CD14-positive monocyte (primary cell): ENCODE data around the gene KDM4C. TPM values are rescaled to one million over a fixed set of nuclear protein-coding genes. Genes with fewer than 3 reads are reported as not detected.

ENCODE experiments used
- DNase-seq, 3 donors: peaks; one replicate each; pipeline ENCODE4 v3.0.0-alpha.2; 2011 to 2022
- H2AFZ ChIP-seq: 2 replicates; pipeline ENCODE4 v1.6.0; 2012; ENCODE audit warnings: mild to moderate bottlenecking, low read depth, low read length, inconsistent platforms; ENCODE audit not compliant: insufficient read depth, poor library complexity, severe bottlenecking
- H3K27ac ChIP-seq, 2 donors: 1 replicate in 1 of 2; 2 replicates in 1 of 2; pipeline ENCODE4 v1.5.1; 2012 to 2013; ENCODE audit warnings: low read length in 2 of 2, control low read depth in 1 of 2, inconsistent platforms in 1 of 2, low read depth in 1 of 2, mild to moderate bottlenecking in 1 of 2
- H3K27me3 ChIP-seq, 2 donors: one replicate each; pipeline versions ENCODE4 v1.6.0 to v1.6.1; 2011 to 2013; ENCODE audit warnings: low read length in 2 of 2; ENCODE audit not compliant: control insufficient read depth in 2 of 2, insufficient read depth in 2 of 2
- H3K36me3 ChIP-seq, 2 donors: replicated peaks in 1 of 2; 1 replicate in 1 of 2; 2 replicates in 1 of 2; pipeline versions ENCODE4 v1.5.1 to v1.6.1; 2012 to 2013; ENCODE audit warnings: low read length in 2 of 2, control low read depth in 1 of 2, inconsistent platforms in 1 of 2, mild to moderate bottlenecking in 1 of 2; ENCODE audit not compliant: insufficient read depth in 2 of 2, control insufficient read depth in 1 of 2
- H3K4me1 ChIP-seq, 2 donors: 1 replicate in 1 of 2; 2 replicates in 1 of 2; pipeline versions ENCODE4 v1.5.1 to v1.6.1; 2012 to 2013; ENCODE audit warnings: low read length in 2 of 2, control low read depth in 1 of 2, inconsistent platforms in 1 of 2, mild to moderate bottlenecking in 1 of 2, moderate library complexity in 1 of 2; ENCODE audit not compliant: insufficient read depth in 2 of 2, control insufficient read depth in 1 of 2
- H3K4me2 ChIP-seq: replicated peaks from 2 replicates; pipeline ENCODE3; 2012; ENCODE audit warnings: low read length, moderate library complexity, mild to moderate bottlenecking; ENCODE audit not compliant: poor library complexity, severe bottlenecking; ENCODE audit errors: extremely low read depth
- H3K4me3 ChIP-seq, 3 experiments: fragments of 200-600 bp in 1 of 3; sonication (generic) in 1 of 3; replicated peaks in 1 of 3; 1 replicate in 2 of 3; 2 replicates in 1 of 3; pipeline ENCODE4 v1.5.1; 2011 to 2013; ENCODE audit warnings: low read length in 3 of 3, mild to moderate bottlenecking in 3 of 3, control low read depth in 2 of 3, low read depth in 2 of 3, inconsistent platforms in 1 of 3, moderate library complexity in 1 of 3
- H3K79me2 ChIP-seq: 2 replicates; pipeline ENCODE4 v1.6.0; 2012; ENCODE audit warnings: mild to moderate bottlenecking, control low read depth, inconsistent platforms, low read length, moderate library complexity; ENCODE audit not compliant: insufficient read depth
- H3K9ac ChIP-seq: 2 replicates; pipeline ENCODE4 v1.6.0; 2017; ENCODE audit warnings: low read length, mild to moderate bottlenecking; ENCODE audit not compliant: insufficient read depth, poor library complexity, severe bottlenecking
- H3K9me3 ChIP-seq, 2 donors: replicated peaks in 1 of 2; 1 replicate in 1 of 2; 2 replicates in 1 of 2; pipeline versions ENCODE4 v1.5.1 to v1.6.1; 2012 to 2013; ENCODE audit warnings: low read length in 2 of 2, control low read depth in 1 of 2; ENCODE audit not compliant: control insufficient read depth in 1 of 2, insufficient read depth in 1 of 2
- H4K20me1 ChIP-seq: 2 replicates; pipeline ENCODE4 v1.6.0; 2012; ENCODE audit warnings: mild to moderate bottlenecking, low read length, control low read depth, moderate library complexity; ENCODE audit not compliant: insufficient read depth
- H3K27ac Mint-ChIP-seq, 7 donors: one replicate each; pipeline ENCODE4 v1.8.0; 2020; ENCODE audit warnings: mild to moderate bottlenecking in 7 of 7, mixed read lengths in 7 of 7, moderate library complexity in 6 of 7, inconsistent platforms in 2 of 7
- H3K27me3 Mint-ChIP-seq, 3 donors: one replicate each; pipeline ENCODE4 v1.8.0; 2021 to 2022; ENCODE audit warnings: low read depth in 3 of 3, mild to moderate bottlenecking in 3 of 3, mixed read lengths in 3 of 3, moderate library complexity in 3 of 3, inconsistent platforms in 1 of 3
- H3K36me3 Mint-ChIP-seq, 2 donors: one replicate each; pipeline ENCODE4 v1.8.0; 2020; ENCODE audit warnings: mixed read lengths in 2 of 2, inconsistent platforms in 1 of 2, mild to moderate bottlenecking in 1 of 2
- H3K4me1 Mint-ChIP-seq: one replicate; pipeline ENCODE4 v1.8.0; 2020; ENCODE audit warnings: mild to moderate bottlenecking, mixed read lengths
- H3K4me3 Mint-ChIP-seq, 2 donors: one replicate each; pipeline ENCODE4 v1.8.0; 2020; ENCODE audit warnings: mild to moderate bottlenecking in 2 of 2, mixed read lengths in 2 of 2, moderate library complexity in 1 of 2
- H3K9me3 Mint-ChIP-seq, 7 donors: one replicate each; pipeline ENCODE4 v1.8.0; 2020 to 2022; ENCODE audit warnings: mixed read lengths in 7 of 7, mild to moderate bottlenecking in 6 of 7, moderate library complexity in 6 of 7, inconsistent platforms in 2 of 7
- CTCF ChIP-seq: fragments of 200-600 bp; IDR thresholded peaks from one replicate; pipeline ENCODE4 v1.8.0; 2022; ENCODE audit warnings: antibody characterized with exemption, mild to moderate bottlenecking
- WGBS: methylation state at CpG from one replicate; pipeline ENCODE4 v1.1.5; 2013; ENCODE audit warnings: missing lambda C conversion rate; ENCODE audit not compliant: insufficient coverage; 5-methylcytosine and 5-hydroxymethylcytosine counted together
- intact Hi-C, 2 donors: fragments of 100-400 bp; cut with micrococcal nuclease; formaldehyde crosslinking; loops; one replicate each; pipeline versions ENCODE4 v1.15.0 to v1.15.1; 2023
- polyA plus RNA-seq, 3 donors: library from polyadenylated mRNA; depleted of rRNA in 1 of 3; unstranded in 2 of 3; stranded (reverse) in 1 of 3; fragments of 300-500 nt in 2 of 3; fragments of >200 nt in 1 of 3; fragmentation: Illumina TruSeq in 2 of 3; gene quantifications; 1 replicate in 2 of 3; 2 replicates in 1 of 3; pipeline ENCODE4 v1.2.3, GENCODE V29; 2012 to 2021

The KDM4C gene
- polyA plus RNA-seq, 3 donors, result 15.2 to 36.2 (median 17.1) TPM

DNA sequence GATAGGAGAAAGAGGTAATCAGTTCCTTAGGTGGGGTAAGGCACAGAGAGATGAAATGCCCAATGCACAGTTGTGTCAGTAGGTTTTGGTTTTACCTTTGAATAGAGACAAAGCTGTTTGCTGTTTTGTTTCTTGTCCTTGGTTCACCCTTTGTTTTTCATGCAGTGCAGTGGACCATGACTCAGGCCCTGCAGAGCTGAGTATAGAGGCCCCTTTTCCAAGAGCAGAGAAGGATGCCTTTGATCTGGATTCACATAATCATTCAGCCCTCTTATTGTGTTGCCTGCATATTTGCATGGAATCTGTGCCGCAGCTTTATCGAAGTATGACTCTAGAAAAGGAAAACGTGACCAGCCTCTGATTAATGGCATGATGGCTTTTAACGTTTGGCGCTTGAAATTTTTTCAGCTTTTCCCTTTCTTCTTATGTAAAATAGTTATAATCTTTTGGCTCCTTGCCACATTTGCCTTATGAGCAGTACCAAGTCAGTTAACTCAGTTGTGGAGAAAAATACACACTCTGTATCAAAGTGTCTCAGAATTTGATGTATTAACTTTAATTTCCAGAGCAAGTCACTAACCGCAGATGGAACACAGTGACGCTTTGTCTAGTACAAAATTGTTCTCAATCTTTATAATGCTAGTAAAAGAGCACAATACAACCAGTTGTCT is 197.6 kb downstream of the KDM4C start:
- H3K9me3 ChIP-seq, result no peaks in the 10 kb centered on the region
- no peak for DNase-seq
- no peak overlapping the region for H3K27ac ChIP-seq
- no peak overlapping the region for H3K4me2 ChIP-seq
- no peaks in the 10 kb centered on the region for H3K4me1 ChIP-seq
- no peak for TF ChIP-seq CTCF
- intact Hi-C loops, result no loop called here
- no peak overlapping the region for H3K4me3 ChIP-seq
- H3K36me3 ChIP-seq, result peaks cover 0 to under 1% of the 10 kb centered on the region in 2 donors
- no peaks in the 10 kb centered on the region for H3K27me3 ChIP-seq
- Mint-ChIP-seq H3K4me3 (no peak overlapping the region), H3K9me3 (no peaks in the 10 kb centered on the region), H3K27ac (no peak overlapping the region), H3K36me3 (peaks cover 5 to 8% of the 10 kb centered on the region in 2 donors), H3K4me1 (peaks cover 9% of the 10 kb centered on the region), H3K27me3 (peaks cover 0 to 1% (median 0%) of the 10 kb centered on the region in 3 donors)
- H3K79me2 ChIP-seq, result no peaks in the 10 kb centered on the region
- no peak overlapping the region for H2AFZ ChIP-seq
- peaks cover 53% of the 10 kb centered on the region for H4K20me1 ChIP-seq
- 21% methylated on average over 2 of the region's 7 CpGs for WGBS
- no peak overlapping the region for H3K9ac ChIP-seq

DNA sequence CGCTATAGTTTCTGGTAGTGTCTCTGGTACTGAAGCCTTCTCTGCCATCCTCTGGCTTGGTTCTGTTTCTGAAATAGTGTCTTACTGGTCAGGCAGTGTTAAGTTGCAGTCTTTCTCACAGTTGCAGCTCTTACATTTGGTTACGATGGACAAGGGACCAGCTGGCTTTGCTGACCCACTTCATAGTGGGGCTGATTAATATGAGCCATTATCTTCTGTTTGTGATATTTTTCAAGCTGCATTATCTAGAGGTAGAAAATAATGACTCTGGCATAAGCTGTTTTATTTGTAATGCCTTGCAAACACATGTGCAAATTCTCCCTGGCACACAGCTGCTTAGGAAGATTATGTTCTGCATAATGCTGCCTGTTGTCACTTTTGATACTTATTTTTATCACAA is 199.1 kb downstream of the KDM4C start:
- H3K36me3 Mint-ChIP-seq, result peaks cover 9 to 17% of the 10 kb centered on the region in 2 donors
- H3K4me3 Mint-ChIP-seq, result no peak overlapping the region
- H3K9ac ChIP-seq, result no peak overlapping the region
- H2AFZ ChIP-seq, result no peak overlapping the region
- peaks cover 0 to 1% (median 0%) of the 10 kb centered on the region in 3 donors for H3K27me3 Mint-ChIP-seq
- no peaks in the 10 kb centered on the region for H3K27me3 ChIP-seq
- H3K4me1 ChIP-seq, result no peaks in the 10 kb centered on the region
- no peak overlapping the region for H3K4me2 ChIP-seq
- peaks cover 3 to 12% of the 10 kb centered on the region in 2 donors for H3K36me3 ChIP-seq
- H3K27ac Mint-ChIP-seq, result no peak overlapping the region
- 100% methylated on average over 1 of the region's 2 CpGs for WGBS
- no peak overlapping the region for H3K27ac ChIP-seq
- H4K20me1 ChIP-seq, result peaks cover 52% of the 10 kb centered on the region
- no peak for TF ChIP-seq CTCF
- no peak overlapping the region for H3K4me3 ChIP-seq
- intact Hi-C loops, result no loop called here
- H3K9me3 Mint-ChIP-seq, result no peaks in the 10 kb centered on the region
- DNase-seq, result no peak
- H3K4me1 Mint-ChIP-seq, result peaks cover 13% of the 10 kb centered on the region
- H3K79me2 ChIP-seq, result no peaks in the 10 kb centered on the region
- H3K9me3 ChIP-seq, result no peaks in the 10 kb centered on the region
